IgD-negative memory B cell (primary cell): Measurements from ENCODE around the gene EVA1C. TPM values are rescaled to one million over a fixed set of nuclear protein-coding genes. Genes with fewer than 3 reads are reported as not detected.
"Not testable (repeated sequence)": the region's sequence is repeated elsewhere in the genome, so short reads cannot be mapped to it uniquely, and the experiment has no call there.

Source experiments
- H3K27ac Mint-ChIP-seq, 3 donors: one replicate each; pipeline ENCODE4 v1.8.0; 2020 to 2022; ENCODE audit warnings: mild to moderate bottlenecking in 3 of 3, mixed read lengths in 3 of 3, moderate library complexity in 1 of 3
- H3K27me3 Mint-ChIP-seq: one replicate; pipeline ENCODE4 v1.8.0; 2021; ENCODE audit warnings: mixed read lengths
- H3K36me3 Mint-ChIP-seq: one replicate; pipeline ENCODE4 v1.8.0; 2020; ENCODE audit warnings: mild to moderate bottlenecking, mixed read lengths
- H3K4me1 Mint-ChIP-seq, 3 donors: one replicate each; pipeline ENCODE4 v1.8.0; 2020 to 2022; ENCODE audit warnings: mixed read lengths in 3 of 3, mild to moderate bottlenecking in 1 of 3
- H3K4me3 Mint-ChIP-seq, 4 donors: one replicate each; pipeline ENCODE4 v1.8.0; 2020 to 2022; ENCODE audit warnings: mild to moderate bottlenecking in 4 of 4, mixed read lengths in 4 of 4, moderate library complexity in 3 of 4
- H3K9me3 Mint-ChIP-seq, 3 donors: one replicate each; pipeline ENCODE4 v1.8.0; 2020 to 2021; ENCODE audit warnings: mixed read lengths in 3 of 3, mild to moderate bottlenecking in 1 of 3
- polyA plus RNA-seq: library from polyadenylated mRNA; unstranded; fragments of 300-500 nt; fragmentation: Illumina TruSeq; gene quantifications from one replicate; pipeline ENCODE4 v1.2.3, GENCODE V29; 2021

Gene EVA1C
- polyA plus RNA-seq, 1 donor from 2014 or later: 3.2 TPM

DNA sequence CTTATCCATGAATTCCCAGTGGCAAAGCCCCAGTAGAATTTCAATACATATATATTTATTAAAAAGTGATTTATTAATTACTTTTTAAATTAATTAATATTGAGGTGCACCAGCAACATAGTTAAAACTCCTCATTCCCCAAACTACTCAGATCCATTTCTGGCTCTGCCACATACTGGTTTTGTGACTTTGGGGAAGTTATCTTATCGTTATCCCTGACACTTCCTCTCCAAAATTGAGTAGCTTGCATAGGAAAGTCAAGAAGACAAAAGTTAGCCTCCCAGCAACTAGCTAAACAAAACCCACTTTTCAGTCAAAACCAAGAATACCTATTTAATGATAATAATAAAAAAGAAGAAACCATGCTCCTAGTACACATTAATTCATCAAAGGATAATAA, 136.9 kb downstream of the EVA1C start:
- H3K4me3 Mint-ChIP-seq: no peak overlapping the region
- peaks cover 4% of the 10 kb centered on the region for H3K36me3 Mint-ChIP-seq
- peaks cover 3% of the 10 kb centered on the region for H3K27me3 Mint-ChIP-seq
- H3K9me3 Mint-ChIP-seq: peaks cover 0 to 2% (median 0%) of the 10 kb centered on the region in 3 donors
- H3K27ac Mint-ChIP-seq: no peak overlapping the region
- no peaks in the 10 kb centered on the region for H3K4me1 Mint-ChIP-seq

DNA sequence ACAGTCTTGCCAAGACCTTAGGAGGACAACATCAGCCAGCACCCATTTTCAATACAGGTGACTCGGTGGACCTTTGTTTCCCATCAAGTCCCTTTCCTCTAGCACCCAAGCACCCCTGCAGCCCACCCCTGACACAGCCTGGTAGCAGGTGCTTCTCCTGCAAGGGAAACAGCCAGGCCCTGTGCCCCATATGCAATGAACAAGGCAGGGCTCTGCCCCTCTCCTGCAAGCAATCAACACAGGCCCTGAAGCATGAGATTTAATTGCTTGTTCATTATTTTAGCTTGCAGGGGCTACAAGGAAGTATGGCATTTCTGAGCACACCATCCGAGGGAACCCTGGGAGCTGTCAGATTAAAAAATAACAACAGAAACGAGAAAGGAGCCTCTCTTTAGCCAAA, 137.4 kb downstream of the EVA1C start:
- Mint-ChIP-seq H3K27ac (no peak overlapping the region), H3K4me3 (no peak overlapping the region), H3K9me3 (peaks cover 0 to 2% (median 0%) of the 10 kb centered on the region in 3 donors)

GRCh38 chr21:32554832-32555638, 142.5 kb downstream of the EVA1C start:
- H3K9me3 Mint-ChIP-seq: no peaks in the 10 kb centered on the region
- no peak overlapping the region for H3K27ac Mint-ChIP-seq
- peaks cover 2% of the 10 kb centered on the region for H3K36me3 Mint-ChIP-seq
- H3K4me3 Mint-ChIP-seq: no peak overlapping the region
- no peaks in the 10 kb centered on the region for H3K4me1 Mint-ChIP-seq
- peaks cover 3% of the 10 kb centered on the region for H3K27me3 Mint-ChIP-seq

More for the DNA sequence above, 137.4 kb downstream of the EVA1C start:
- H3K4me1 Mint-ChIP-seq: no peaks in the 10 kb centered on the region
- peaks cover 3% of the 10 kb centered on the region for H3K27me3 Mint-ChIP-seq
- H3K36me3 Mint-ChIP-seq: peaks cover 4% of the 10 kb centered on the region

DNA sequence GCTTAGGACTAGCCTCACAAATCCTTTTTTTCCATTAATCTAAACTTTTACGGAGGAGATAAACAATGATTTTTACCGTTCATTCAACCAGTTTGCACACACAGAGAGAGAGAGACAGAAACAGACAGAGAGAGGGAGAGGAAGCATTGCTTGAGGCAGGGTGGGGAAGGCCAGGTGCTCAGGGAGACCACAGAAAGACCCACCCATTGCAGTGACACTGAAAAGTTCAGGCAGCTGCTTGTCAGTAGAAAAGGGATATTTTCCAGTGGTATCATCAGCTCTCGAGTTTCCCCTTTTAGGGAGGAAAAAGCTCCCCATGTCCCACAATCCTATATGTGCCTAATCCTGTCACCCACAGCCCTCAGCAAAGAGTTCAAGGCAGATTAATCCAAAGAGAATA, 145.6 kb downstream of the EVA1C start:
- Mint-ChIP-seq H3K9me3 (no peaks in the 10 kb centered on the region), H3K27me3 (peaks cover 3% of the 10 kb centered on the region), H3K4me1 (no peaks in the 10 kb centered on the region), H3K36me3 (no peaks in the 10 kb centered on the region), H3K4me3 (no peak overlapping the region), H3K27ac (no peak overlapping the region)

- peaks cover 3% of the 10 kb centered on the region for H3K27me3 Mint-ChIP-seq
- no peak overlapping the region for H3K27ac Mint-ChIP-seq
- H3K4me3 Mint-ChIP-seq: no peak overlapping the region
- H3K4me1 Mint-ChIP-seq: no peaks in the 10 kb centered on the region
- peaks cover 2% of the 10 kb centered on the region for H3K36me3 Mint-ChIP-seq
- H3K9me3 Mint-ChIP-seq: no peaks in the 10 kb centered on the region
Measured at GRCh38 chr21:32559006-32559610, 146.6 kb downstream of the EVA1C start.

GRCh38 chr21:32560896-32561295, 148.4 kb downstream of the EVA1C start:
- Mint-ChIP-seq H3K4me1 (no peaks in the 10 kb centered on the region), H3K27ac (no peak overlapping the region), H3K27me3 (peaks cover 3% of the 10 kb centered on the region), H3K9me3 (peaks cover 3 to 8% (median 7%) of the 10 kb centered on the region in 3 donors), H3K36me3 (peaks cover 5% of the 10 kb centered on the region), H3K4me3 (no peak overlapping the region)

DNA sequence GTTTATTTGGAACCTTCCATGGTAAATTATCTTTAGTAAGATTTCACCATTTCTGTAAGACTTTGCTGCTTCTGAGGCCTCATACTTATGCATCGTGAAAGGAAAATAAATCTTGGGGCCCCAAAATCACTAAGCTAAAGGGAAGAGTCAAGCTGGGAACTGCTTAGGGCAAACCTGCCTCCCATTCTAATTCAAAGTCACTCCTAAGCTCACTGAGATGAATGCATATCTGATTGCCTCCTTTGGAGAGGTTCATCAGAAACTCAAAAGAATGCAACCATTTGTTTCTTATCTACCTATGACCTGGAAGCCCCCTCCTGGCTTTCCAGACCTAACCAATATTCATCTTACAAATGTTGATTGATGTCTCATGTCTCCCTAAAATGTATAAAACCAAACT, 149.0 kb downstream of the EVA1C start:
- not testable (repeated sequence) for H3K27me3 Mint-ChIP-seq, H3K9me3 Mint-ChIP-seq, H3K36me3 Mint-ChIP-seq, H3K4me1 Mint-ChIP-seq, H3K4me3 Mint-ChIP-seq, H3K27ac Mint-ChIP-seq

GRCh38 chr21:32562426-32562825, 149.9 kb downstream of the EVA1C start:
- peaks cover 3 to 8% (median 7%) of the 10 kb centered on the region in 3 donors for H3K9me3 Mint-ChIP-seq
- no peak overlapping the region for H3K27ac Mint-ChIP-seq
- no peaks in the 10 kb centered on the region for H3K4me1 Mint-ChIP-seq
- peaks cover 3% of the 10 kb centered on the region for H3K27me3 Mint-ChIP-seq
- H3K36me3 Mint-ChIP-seq: peaks cover 5% of the 10 kb centered on the region
- no peak overlapping the region for H3K4me3 Mint-ChIP-seq

GRCh38 chr21:32562915-32563314, 150.4 kb downstream of the EVA1C start:
- no peak overlapping the region for H3K27ac Mint-ChIP-seq

More at GRCh38 chr21:32562915-32563314, 150.4 kb downstream of the EVA1C start:
- Mint-ChIP-seq H3K36me3 (peaks cover 5% of the 10 kb centered on the region), H3K4me3 (no peak overlapping the region), H3K4me1 (no peaks in the 10 kb centered on the region), H3K9me3 (peaks cover 3 to 8% (median 7%) of the 10 kb centered on the region in 3 donors), H3K27me3 (peaks cover 3% of the 10 kb centered on the region)

Other genes with a start within 250 kb of the EVA1C start
- gene MIS18A, start 133.7 kb upstream of the EVA1C start, polyA plus RNA-seq: 10.5 TPM
- not detected for gene MRAP, start 113.9 kb upstream of the EVA1C start, polyA plus RNA-seq
- 1.8 TPM for gene URB1, start 19.7 kb upstream of the EVA1C start, polyA plus RNA-seq
- gene TCP10L, start 172.8 kb downstream of the EVA1C start, polyA plus RNA-seq: 0.28 TPM
- gene CFAP298, start 199.7 kb downstream of the EVA1C start, polyA plus RNA-seq: 63.2 TPM